Measurements from ENCODE around the gene REG1B. TPM values are rescaled to one million over a fixed set of nuclear protein-coding genes. Genes with fewer than 3 reads are reported as not detected.

REG1B gene, protein sequence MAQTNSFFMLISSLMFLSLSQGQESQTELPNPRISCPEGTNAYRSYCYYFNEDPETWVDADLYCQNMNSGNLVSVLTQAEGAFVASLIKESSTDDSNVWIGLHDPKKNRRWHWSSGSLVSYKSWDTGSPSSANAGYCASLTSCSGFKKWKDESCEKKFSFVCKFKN
- total RNA-seq, result not detected in 2 replicates

DNA sequence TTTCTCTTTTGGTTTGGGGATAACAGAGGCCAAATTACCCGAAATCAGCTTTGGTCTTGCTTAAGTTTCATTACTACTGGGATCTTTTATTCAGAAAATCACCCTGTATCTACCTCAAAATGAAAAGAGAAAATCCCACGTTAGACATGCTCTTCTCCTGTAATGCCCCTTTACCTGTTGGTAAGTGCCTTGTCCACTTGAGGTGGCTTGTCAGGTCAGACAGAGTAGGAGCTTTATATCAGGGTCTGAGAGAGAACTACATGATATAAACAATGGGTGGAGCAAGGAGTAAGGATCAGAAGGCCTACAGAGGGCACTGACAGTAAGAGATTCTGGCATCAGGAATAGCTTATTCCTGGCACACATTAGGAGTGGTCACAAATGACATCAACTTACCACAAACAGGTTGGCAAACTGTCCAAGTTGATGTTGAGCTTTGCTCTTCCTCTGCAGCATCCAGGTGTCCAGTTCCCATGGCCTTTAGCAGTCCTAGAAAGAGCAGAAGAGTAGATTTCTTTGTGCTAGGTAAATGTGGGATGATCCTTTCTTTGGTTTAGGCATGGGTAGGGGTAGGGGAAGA lies at the start of gene REG1B:
TSS of gene REG1B (minus strand) at position 209 of the 580 bp plus-strand sequence. CDS start 381 bp downstream, outside the sequence.

DNA sequence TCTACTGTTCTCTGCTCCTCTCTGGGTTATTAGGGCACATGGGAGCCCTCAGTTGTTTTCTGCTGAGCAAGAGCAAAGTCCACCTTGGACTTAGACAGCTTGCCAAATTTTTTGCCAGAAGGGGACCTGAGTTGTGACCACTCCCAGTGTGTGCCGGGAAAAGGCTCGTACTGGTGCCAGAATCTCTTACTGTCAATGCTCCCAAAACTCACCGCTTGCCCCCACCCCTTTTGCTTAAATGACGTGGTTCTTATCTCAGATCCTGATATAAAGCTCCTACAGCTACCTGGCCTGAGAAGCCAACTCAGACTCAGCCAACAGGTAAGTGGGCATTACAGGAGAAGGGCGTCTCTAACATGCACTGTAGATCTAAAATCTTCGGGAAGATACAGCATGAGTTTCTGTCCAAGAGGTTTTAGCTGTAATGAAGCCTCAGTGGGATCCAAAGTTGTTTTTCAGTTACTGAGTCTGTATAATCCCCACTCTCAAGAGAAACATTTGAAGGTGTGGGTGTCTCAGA lies 32.5 kb upstream of the REG1B start, which contains the start of gene REG1A:
TSS of gene REG1A (plus strand) at position 295 of the 520 bp plus-strand sequence. CDS start 374 bp downstream, outside the sequence.

Other genes starting within 250 kb of the REG1B start
- not detected in 2 replicates for gene REG3G, start 62.3 kb downstream of the REG1B start, total RNA-seq
- gene REG1A, start 32.5 kb upstream of the REG1B start, total RNA-seq, result not detected in 2 replicates
- not detected in 2 replicates for gene REG3A, start 71.8 kb upstream of the REG1B start, total RNA-seq